IPS-NIHi7 (cell line): Measurements from ENCODE around the gene HS3ST6.
"Not testable (repeated sequence)": the region's sequence is repeated elsewhere in the genome, so short reads cannot be mapped to it uniquely, and the experiment has no call there.

Source experiments
- DNase-seq: peaks from one replicate; pipeline ENCODE4 v3.0.0; 2012; ENCODE audit warnings: mixed read lengths; ENCODE audit errors: extremely low spot score

HS3ST6 gene

DNA sequence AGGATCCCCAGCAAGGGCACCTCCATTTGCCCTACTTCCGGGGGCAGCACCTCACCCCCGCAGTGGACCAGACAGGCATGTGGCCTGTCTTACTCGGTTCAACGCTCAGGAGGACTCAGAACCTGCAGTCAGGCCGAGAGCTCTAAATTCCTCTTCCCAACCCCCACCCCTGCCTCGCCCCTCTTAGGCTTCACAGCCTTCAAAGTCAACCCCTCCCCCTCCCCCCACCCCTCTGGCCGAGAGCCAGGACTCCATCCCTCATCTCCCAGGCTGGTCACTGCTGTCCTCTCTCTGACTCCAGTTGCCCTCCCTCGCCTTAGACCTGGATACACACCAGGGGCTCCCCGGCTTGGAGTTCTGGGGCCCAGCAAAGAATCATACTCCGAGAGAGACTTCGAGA is 8.1 kb upstream of the HS3ST6 start:
- no peak for DNase-seq

DNA sequence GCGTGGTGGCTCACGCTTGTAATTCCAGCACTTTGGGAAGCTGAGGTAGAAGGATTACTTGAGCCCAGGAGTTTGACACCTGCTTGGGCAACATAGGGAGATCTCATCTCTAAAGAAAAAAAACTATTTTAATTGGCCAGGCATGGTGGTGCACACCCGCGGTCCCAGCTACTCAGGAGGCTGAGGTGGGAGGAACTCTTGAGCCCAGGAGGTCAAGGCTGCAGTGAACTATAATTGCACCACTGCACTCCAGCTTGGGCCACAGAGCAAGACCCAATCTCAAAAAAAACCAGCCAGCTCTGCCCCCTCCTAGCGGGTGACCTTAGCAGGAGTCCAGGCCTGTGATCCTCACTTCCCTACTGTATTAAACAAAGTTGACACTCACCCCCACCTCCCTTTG is 5.9 kb upstream of the HS3ST6 start:
- DNase-seq, result no peak

DNA sequence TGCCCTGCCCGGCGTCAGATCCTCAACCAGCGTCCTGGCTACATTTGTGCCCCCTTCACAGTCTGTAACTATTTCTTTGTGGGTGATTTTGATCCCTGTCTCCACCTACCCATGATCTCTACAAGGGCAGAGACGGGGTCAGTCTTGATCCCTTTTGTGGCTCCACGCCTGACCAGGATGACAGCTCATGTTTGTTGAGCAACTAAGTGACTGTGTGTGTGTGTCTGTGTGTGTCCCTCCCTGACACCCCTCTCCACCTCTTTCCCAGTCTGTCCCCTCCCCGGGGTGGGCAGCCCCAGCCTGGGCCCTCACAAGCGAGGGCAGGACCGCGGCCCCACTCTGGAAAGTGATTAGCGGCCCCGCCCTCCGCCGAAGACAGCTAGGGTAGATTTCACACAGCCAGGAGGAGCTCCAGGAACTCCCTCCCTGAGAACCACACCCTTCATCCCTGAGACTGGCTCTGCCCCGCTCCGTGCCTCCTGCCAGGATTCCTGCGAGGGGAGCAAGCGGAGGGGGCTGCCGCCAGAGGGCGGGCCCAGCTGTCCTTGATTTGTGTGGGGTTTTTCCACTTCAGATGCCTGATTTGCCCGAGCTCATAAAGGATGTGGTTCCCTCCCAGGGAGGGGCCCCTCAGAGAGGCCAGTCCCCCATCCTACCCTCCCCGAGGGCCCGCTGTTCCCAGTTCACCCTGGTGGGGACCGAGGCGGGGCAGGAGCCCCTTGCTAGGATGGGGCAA is 5.3 kb upstream of the HS3ST6 start:
- peak; percentile 64 for DNase-seq

DNA sequence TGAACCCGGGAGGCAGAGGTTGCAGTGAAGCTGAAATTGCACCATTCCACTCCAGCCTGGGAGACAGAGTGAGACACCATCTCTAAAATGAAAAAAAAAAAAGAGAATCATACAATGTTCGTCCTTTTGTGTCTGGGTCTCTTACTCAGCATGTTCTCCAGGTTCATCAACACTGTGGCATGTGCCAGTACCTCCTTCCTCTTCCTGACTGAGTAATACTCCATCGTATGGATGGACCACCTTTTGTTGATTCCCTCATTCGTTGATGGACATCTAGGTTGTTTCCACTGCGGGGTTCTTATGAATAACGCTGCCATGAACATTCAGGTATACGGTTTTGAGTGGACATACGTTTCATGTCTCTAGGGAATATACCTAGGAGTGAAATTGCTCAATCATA is 4.1 kb upstream of the HS3ST6 start:
- no peak for DNase-seq

DNA sequence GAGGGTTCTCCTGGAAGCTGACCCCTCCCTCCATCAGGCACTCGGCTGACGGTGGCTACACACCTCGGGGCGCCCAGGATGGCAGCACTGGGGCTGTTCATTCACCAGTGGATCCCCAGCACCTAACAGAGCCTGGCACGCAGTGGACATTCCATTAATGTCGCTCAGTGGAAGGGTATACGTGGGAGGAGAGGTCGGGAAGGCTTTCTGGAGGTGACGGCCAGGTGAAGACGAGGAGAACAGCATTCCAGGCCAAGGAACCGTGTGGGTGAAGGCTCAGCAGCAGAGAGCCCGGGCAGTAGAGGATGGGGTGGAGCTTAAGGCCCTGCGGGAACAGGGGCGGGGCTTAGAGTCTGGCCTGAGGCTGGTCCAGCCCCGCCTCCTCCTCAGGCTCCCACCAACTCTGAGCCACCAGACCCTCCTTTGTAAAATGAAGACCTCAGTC is 2.5 kb upstream of the HS3ST6 start:
- DNase-seq, result peak; percentile 86

DNA sequence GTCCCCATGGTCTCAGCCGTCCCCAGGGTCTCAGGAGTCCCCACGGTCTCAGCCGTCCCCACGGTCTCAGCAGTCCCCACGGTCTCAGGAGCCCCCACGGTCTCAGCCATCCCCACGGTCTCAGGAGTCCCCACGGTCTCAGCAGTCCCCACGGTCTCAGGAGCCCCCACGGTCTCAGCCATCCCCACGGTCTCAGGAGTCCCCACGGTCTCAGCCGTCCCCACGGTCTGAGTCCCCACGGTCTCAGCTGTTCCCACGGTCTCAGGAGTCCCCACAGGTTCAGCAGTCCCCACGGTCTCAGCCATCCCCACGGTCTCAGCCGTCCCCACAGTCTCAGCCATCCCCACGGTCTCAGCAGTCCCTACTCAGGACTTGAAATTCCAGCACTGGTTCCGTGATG is 1.9 kb upstream of the HS3ST6 start:
- not testable (repeated sequence) for DNase-seq

DNA sequence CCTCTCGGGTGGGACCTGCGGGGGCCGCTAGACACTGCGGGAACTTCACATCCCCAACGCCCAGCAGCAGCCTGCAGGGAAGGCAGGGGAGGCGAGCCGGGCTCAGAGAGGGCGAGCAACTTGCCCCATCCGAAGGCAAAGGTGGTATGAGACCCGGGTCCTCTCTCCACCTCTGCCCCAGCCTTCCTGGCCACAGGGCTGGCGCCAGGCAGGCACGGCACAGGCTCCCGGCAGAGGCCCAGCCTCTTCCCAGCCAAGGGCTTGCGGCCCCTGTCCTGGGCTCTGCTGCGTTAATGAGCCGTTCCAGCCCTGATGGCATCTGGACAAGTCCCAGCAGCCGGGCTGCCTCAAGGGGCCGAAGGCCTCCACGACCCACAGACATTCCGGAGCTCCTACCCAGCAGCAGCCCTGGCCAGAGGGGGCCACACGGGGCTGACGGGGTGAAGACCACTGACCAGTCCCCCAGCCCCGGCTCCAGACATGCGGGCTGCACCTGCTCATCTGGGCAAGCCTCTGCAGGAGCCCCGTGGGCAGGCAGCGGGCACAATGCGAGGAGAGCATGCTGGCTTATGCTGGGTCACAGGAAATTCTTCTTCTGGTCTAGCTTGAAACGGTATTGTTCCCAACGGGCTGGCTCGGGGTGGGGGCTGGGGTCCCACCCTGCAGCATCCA is 1.2 kb upstream of the HS3ST6 start:
- no peak for DNase-seq

DNA sequence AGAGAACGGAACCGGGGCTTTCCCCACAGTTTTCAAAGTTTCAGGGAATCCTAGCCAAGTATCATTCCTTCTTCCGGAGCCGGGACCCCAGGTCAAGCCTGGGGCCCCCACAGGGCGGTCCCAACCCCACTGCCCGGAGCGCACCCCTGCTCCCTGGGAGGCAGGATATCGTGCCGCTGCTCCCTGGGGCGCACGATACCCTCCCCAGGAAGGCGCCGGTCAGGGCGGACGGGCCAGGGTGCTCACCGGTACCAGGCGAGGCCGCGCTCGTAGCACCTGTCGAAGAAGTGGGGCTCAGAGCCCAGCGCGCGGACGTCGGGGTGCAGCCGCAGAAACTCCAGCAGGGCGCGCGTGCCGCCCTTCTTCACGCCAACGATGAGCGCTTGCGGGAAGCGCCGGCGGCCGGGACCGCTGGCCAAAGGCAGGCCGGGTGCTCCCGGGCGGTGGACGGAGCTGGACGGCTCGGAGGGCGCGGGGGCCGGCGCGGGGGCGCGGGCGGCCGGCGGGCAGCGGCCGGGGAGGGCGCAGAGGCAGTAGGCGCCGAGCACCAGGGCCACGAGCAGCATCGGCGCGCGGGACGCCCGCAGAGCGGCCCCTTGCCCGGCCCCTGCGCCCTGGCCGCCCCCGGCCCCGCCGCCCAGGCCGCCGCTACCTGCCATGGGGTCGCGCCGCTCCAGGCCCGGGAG is 407 bp downstream of the HS3ST6 start:
- DNase-seq, result no peak

DNA sequence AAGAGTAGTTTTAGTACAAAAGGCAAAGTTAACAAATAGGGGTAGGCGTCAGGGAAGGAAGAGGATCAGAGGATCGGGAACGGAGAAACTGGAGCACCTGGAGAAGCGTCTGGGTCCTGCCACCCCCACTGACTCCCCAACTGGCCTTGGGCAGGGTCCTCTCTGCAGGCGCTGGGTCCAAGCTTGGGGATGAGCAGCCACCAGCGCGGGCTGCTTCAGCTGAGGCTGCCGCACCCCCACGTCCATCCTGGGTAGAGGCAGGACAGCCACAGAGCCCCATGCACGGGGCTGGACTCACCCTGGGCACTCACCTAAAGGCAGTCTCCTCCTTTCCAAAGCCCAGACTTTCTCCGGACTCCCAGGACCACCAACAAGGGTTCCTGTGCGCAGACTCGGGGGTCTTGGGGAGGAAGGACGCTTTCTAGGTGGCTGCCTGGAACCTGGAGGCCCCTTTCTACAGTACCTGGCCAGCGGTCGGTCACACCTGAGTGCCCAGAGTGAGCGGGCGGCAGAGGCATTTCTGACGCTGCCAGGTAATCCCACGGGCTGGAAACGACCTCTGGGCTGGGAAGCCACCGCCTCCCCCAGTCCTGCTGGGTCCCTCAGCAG is 1.1 kb downstream of the HS3ST6 start:
- no peak for DNase-seq

DNA sequence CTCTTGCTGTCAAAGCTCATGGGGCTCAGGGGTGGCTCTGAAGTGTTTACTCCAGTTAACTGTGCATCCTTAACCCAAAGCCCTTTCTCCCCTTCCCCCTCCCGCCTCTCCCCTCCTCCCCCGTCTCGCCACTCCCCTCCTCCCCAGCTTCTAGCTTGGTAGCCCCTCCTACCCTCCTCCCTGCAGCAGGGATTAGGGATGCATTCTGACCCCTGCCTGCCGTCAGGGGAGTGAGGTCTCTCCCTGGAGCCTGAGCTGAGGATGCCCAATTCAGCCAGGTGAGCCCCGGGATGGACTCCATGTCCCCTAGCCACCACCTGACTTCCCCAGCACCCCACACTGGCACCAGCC is 1.6 kb downstream of the HS3ST6 start:
- DNase-seq, result peak; percentile 65

DNA sequence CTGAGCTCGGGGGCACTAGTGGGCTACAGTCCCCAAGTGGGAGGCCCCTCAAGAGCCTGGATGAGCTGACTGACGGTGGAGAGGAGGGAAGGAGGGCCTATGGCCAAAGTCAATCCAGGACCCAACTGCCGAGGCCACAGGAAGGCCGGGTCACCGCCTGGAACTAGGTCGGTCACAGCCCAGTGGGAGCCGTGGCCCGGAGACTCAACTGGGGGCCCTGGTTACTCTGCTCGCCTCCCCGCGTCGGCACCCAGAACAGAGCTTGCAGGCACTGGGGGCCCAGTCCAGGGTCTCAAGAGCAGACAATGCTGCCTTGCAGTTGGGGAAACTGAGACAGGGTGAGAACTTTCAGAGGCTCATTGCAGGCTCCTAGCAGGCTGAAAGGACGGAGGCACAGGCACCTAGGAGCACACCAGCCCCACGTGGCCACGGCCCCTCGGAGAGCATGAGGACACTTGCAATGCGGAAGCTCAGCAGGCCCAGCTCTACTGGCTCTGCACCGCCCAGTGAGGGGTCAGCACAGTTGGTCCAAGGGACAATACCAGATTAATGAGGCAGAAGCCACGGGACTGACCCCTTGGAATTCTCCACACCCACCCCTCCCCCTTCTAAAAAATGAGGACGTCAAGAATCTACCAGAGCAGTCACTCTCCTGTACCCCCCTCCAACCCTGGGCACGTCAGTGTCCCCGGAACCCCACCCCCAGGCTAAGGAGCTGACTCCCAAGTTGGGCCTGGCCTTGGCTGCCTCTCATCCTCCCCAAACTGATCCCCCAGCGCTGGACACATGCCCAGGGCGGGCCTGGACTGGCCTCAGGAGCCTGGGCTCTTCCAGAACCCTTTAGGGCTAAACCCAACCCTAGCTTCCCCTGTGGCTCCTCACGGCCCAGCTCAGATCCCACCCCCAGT is 2.2 kb downstream of the HS3ST6 start:
- no peak for DNase-seq

DNA sequence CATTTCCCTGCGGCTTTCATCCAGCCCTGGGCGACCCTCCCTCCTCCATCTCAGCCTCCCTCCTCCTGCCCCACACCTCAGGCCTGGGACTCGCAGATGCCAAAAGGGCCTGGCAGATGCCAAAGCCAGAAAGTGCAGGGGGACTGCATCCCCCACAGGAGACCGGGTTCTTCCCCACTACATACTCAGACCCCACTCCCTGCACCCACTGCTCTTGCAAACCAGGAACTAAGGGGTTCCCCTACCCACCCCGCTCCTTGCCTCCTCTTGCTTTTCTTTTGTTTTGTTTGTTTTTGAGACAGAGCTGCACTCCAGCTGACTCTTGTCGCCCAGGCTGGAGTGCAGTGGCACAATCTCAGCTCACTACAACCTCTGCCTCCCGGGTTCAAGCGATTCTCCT is 3.2 kb downstream of the HS3ST6 start:
- DNase-seq, result no peak

DNA sequence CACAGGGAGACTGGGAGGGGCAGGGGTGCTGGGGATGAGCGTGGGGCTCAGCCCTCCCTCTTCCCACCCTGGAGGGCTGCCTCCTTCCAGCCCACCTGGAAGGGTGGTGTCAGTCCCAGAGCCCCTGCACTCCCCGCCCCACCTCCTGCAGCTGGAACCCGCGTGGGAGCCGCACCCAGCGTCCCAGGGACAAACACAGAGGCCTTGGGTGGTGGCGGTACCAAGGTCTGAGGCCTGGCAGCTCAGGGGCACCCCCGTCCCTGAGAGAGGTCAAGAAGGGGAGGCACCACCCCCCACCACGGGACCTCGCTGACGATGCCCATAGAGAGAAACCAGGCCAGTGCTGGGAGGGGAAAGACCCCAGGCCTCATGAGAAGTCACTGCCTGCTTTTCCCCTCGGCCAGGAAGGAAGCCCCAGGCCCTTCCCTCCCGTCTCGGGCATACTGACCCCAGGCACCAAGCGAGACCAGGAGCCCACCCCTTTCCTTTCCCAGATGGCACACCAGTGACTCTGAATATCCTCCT is 4.1 kb downstream of the HS3ST6 start:
- DNase-seq, result no peak

DNA sequence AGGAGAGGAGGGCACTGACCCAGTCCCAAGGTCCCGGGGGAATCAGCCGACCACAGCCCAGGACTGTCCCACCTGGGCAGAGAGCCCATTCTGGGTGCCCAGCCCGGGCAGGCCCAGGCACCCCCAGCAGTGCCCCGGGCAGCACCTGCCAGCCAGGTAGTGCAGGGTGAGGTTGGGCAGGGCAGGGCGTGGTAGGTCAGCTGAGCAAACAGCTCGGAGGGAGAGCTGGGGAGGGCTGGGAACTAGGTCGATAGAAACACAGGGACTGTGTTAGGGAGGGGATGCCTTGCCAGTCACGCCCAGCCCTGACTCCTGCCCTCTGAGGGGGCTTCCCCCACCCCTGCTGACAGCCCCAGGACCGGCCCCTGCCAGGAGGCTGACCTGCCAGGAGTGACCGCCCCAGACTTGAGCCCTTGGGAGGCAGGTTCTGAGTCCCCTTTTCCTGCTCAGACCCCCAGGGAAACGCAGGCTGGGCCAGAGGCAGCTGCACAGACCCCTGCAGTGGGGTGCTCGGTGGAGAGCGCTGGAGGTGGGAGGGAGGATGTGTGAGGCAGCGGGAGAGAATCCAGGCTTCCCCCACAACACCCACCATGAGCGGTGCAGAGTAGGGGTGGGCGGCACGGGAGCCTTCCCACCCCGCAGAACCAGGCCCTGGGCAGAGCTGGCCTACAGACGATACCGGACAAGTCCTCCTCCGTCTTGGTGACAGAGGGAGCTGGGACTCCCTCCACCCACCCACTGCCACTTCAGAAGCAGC is 4.7 kb downstream of the HS3ST6 start:
- no peak for DNase-seq

DNA sequence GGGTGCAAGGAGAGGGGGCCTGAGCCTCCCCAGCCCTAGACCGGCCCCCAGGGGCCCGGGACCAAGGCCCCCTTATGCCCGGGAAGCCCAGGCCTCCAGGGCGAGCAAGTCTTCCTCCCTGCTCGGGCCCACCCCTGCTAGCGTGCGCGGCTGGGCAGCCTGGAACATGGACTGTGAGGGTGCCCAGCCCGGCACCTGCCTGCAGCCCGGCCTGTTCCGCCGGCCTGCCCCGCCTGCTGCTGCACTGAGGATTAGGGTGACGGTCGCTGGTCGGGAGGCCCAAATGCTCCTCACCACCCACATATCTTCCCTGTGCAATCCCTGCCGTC is 6.0 kb downstream of the HS3ST6 start:
- DNase-seq, result no peak

DNA sequence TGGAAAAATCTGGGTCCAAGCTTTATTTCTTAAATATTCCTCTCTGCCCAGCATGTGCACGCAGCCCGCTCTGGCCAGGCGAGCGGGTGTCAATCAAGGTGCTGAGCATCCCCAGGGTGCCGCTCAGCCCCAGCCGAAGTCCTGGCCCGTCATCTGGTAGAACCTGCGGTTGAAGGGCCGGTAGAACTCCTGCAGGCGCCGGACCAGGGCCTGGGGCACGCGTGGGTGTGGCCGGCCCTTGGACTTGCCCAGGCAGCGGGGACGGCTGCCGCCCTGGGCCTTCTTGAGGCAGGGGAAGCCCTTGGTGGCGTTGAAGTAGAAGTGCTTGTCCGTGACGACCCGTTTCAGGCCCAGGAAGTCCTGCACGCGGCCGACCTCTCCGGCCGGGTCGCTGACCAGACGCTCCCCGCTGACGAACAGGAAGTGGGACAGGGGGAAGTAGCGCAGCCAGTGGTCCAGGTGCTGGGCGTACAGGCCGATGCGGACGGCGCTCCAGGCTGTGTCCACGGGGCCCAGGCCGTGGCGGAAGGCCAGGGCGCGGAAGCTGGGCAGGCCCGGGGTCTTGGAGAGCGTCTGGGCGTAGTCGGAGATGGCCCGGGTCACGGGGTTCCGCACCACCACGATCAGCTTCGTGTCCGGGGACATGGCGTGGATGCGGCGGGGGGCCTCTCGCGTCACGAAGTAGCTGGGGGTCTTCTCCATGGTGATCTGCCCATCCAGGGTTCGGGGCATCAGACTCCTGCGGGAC is 6.6 kb downstream of the HS3ST6 start:
- DNase-seq, result no peak

DNA sequence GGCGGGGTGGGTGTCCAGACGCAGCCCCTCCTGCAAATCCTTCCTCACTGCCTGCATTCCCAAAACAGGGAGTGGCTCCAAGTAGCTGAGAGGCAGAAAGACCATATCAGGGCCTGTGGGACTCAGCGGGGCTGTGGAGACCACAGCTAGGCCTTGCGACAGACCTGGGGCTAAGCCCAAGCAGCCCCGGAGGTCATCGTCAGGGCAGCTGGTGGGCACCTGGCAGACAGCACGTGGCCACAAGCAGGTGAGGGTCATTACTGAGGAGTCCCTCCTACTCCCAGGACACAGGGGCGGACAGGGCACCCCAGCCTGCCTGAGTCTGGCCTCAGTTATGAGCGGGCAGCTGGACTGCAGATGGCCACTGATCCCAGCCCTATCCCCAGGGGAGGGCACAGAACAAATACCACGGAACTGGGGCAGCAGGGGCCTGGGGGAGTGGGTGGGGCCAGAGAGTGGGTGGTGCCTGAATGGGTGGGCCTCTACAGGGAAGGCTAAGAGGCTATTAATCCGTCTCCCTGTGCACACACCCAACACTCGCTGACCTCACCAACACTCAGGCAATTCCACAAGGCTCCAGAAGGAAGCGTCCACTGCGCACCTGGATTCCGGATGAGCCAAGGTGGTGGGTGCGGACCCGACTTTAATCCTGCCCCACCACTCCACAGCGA is 8.5 kb downstream of the HS3ST6 start:
- DNase-seq, result no peak

DNA sequence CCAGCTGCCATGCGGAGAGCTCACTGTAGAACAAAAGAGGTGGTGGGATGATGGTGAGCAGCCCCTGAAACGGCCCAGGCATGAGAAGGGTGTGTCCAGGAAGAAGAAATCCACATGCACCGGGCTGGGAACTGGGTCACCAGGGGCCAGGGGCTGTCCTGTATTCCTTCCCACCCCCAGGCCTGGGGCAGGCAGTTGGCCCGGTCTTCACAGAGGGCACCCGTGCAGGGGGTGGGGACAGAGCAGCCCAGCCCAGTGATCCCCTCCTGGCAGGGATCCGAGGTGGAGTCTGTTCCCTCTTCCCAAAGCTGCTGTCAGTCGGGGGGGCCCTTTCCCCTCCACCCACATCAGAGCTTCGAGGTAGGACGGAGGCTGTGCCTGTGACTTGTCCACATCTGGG is 9.2 kb downstream of the HS3ST6 start:
- DNase-seq, result no peak

DNA sequence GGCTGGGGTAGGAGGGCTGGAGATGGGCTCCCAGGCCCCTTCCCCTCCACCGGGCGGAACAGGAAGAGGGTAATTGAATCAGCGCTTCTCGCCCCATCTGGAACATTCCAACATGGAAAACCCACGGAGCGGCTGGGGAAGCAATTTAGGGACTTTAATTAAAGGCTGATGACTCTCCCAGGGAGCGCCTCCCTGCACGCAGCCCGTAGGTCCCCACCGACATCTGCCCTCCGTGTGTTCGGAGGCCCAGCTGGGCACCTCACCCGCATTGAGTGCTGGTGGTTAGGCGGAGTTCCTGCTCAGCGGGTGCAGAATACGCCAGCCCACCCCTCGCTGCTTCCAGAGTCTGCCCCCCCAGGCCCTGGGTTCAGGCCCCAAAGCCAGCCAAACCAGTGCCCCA is 10.0 kb downstream of the HS3ST6 start:
- no peak for DNase-seq
